Cortex of kidney (tissue), 1 donor: ENCODE results near the gene GBE1.
"Not testable (repeated sequence)": the region's sequence is repeated elsewhere in the genome, so short reads cannot be mapped to it uniquely, and the experiment has no call there.

ENCODE experiments used
- DNase-seq: peaks from one replicate; lab custom pipeline; 2025; lab: John Stamatoyannopoulos, UW

Gene GBE1

DNA sequence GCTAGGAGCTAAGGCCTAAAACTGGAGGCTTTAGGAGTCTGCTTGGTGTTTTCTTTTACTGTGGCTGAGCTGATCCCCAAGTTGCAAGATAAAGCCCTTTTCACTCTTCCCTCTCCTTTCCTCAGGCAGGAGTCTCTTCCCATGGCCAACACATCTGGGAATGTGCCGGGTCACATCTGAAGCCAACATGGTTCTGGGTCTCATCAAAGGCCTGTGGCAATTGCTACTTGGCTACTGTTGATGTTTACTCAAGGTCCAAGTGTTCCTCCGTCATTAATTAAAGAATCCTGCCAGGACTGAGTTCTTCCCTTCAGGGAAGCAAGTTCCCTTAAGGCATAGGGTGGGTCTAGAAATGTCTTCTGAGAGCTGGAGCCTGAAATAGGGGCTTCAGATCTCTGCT is 230.2 kb downstream of the GBE1 start:
- DNase-seq, result no peak

DNA sequence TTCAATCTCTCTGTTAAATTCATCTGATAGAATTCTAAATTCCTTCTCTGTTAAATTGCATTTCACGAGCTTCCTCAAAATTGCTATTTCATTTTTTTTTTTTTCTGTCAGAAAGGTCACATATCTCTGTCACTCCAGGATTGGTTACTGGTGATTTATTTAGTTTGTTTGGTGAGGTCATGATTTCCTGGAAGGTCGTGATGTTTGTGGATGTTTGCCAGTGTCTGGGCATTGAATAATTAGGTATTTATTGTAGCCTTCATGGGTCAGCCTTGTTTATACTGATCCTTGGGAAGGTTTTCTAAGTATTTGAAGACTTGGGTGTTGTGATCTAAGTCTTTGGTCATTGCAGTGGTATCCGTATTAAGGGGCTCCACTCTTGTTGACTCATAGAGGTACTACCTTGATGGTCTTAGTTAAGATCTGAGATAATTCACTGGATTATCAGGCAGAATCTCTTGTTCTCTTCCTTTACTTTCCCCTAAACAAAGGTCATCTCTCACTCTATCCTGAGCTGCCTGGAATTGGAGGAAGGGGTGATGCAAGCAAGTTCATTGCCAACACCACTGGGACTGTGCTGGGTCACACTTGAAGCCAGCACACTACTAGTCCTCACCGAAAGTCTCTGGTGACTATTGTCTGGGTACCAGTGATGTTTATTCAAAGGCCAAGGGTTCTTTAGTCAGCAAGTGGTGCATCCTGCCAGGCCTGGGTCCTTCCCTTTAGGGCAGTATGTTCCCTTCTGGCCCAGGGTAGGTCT is 231.1 kb downstream of the GBE1 start:
- no peak for DNase-seq

DNA sequence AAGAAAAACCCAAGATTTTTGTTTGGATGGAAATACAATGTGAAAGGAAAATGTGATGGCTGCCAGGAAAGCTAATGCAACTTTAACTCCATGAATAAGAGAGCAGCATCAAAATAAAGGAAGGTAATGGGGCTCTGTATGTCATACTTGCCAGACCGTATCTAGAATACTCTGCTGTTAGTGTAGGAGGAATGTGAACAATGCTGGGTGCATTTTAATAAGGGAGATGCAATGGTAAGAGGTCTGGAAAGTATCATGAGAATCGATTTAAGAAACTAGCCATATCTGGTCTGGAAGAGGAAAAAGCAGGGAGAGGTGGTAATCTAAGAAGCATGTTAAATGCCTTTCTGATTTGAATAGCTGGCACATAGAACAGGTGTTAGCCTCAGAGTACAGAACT is 239.6 kb downstream of the GBE1 start:
- DNase-seq, result no peak

DNA sequence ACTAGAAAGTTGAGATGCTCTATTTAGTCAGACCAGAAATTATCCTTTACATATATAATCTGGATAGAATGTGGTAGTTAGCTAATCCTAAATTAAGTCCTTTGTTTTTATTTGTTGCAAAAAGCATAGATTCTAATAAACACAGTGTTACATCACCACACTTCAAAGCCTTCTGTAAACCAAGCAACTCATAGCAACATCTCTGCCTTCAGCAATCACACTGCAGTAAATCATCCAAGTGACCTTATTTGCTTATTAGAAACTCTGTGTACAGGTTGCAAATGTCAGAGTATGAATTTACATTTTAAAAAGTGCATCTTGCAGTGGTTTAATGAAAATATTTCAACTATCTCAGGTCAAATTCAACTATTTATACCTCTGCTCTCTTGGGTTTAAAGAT is 242.5 kb downstream of the GBE1 start:
- no peak for DNase-seq

DNA sequence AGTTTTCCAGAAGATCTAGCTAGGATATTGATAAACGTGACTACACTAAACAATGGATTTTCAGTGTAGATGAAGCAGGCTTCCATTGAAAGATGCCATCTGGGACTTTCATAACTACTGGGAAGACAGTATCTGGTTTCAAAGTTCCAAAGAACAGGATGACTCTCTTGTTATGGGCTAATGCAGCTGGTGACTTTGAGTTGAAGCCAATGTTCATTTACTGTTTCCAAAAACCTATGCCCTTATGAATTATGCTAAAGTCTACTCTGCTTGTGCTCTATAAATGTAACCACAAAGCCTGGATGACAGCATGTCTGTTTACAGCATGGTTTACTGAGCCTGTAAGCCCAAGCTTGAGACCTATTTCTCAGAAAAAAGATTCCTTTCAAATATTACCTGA is 245.4 kb downstream of the GBE1 start:
- no peak for DNase-seq

DNA sequence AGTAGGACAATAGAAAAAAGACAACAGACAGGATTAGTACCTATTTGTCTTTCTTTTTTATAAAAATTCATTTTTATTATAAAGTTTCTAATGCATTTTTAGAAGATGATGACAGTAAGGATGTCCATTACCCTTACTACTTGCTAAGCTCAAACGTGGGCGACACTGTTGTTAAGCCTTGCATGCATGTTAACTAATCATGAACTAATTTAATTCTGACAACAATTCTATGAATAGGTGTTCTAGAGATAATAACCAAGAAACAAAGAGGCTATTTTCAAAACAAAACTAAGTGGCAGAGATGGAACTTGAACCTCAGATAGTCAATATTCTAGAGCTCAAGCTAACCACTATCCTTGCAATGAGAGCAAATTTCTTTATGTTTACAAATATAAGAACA is 247.9 kb downstream of the GBE1 start:
- no peak for DNase-seq

DNA sequence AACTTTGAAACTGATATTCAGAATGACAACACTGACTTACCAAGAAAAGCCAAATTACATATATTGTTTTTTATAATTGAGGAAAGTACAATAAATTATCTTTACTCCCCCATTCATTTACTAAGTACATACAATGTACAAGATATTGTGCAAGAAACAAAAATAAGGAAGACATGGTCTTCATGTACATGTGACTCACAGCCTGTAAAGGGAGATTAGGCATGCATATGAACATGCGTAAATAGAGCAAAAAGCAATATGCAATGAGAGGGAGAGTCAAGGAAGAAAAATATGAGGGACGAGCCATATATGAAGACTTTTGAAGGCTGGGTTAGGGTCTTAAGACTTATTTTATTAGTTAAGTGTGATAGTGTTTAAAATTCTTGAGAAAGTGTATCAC is 258.4 kb downstream of the GBE1 start:
- DNase-seq, result no peak

DNA sequence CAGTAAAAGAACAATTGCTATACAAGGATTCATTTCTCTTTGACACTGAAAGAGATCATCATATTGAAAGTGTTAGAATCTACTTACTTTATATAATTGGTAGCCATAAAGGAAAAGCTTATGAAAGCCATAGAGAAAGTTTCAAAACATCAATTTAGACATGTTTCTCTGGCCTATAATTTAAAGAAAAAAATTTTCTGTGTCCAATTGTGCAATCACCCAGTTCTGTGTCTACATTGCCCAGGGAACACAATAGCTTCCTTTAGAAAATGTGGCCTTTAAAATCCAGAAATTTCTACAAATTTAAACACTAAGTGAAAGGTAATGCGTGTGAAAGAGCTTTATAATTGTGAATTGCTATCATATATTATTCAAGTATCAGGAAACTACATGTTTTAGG is 259.2 kb downstream of the GBE1 start:
- no peak for DNase-seq

DNA sequence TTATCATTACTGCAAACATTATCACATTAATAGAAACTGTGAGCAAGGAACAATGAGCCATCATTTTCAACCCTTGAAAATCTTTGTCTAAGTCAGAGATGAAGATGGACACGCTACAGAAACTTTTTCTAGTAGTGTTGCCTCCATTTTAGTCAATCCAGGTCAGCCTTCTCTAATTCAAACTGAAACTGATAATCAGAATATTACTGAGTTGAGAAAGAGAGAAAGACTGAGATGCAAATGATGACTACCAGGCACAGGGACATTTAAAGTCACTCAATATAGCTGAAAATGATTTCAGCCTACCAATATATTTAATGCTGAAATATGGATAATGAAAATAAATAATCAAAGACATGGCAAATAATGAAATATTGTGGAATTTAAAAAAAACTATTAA is 261.4 kb downstream of the GBE1 start:
- DNase-seq, result no peak

DNA sequence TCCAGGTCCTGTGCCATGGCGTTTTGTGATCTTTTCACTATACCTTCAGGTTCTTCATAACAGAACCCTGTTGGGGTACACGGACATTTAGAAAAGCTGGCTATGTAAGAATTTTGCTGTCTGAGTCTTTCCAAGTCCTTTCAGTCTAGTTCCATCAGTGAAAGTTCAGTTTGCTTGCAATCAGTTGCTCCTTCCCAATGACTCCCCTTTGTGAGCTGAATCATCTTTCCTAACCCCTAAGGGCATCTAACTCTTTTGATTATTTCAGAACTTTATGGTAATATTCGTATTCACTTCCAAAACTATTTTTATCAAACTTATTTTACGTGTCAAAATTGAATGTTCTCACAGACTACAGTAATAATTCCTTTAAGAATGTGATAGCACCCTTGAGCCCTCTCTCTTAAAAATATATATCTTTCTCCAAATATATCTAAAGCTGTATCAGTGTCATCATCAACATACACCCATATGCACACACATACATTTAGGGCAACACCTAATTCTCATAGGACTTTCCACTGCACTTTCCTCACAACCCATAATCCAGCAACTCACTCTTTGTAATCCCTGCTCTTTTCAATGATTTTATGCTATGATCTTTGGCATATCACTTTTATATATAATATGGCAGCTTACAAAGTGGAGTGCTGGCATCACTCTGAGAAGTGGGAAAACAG is 263.7 kb downstream of the GBE1 start:
- no peak for DNase-seq

DNA sequence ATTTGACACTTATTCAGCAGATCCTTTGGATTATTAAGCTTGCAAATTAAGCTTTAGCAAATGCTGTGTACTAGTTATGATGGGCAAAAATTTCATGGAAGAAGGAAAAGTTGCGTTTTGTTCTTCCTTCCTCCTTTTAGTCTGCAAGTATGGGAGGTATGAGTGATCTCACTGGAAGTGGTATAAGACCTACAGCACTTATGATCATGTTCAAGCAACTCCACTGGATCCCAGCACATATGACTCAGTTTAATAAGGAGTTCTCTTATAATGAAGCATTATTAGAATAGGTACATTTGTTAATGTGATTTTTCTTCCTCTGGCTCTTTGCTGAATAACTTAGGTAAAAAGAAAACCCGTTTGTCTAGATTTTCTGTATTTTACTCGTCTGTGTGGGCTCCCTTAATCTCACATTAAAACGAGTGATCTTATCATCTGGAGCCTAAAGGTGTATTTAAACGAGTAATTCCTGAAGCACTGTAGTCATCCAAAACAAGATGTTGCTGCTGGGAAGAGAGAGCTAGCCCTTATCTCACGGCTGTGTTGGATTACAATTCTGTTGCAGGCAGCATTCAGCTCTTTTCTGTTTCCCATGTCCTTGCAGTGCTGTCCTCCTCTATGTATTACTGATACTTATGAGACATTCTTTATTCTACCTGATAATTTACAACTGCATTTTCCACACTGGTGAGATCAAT is 264.9 kb downstream of the GBE1 start:
- DNase-seq, result no peak

DNA sequence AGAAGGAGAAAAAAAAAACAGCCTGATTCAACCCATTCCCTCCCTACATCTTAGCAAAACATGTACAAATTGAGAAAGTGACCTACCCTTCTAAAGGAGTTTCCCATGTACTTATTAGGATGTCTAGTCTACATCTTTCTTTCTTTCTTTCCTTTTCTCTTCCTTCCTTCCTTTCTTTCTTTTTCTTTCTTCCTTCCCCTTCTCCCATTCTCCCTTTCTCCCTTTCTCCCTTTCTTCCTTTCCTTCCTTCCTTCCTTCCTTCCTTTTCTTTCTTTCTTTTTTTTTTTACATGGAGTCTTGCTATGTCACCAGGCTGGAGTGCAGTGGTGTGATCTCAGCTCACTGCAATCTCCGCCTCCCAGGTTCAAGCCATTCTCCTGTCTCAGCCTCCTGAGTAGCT is 269.0 kb downstream of the GBE1 start:
- not testable (repeated sequence) for DNase-seq

DNA sequence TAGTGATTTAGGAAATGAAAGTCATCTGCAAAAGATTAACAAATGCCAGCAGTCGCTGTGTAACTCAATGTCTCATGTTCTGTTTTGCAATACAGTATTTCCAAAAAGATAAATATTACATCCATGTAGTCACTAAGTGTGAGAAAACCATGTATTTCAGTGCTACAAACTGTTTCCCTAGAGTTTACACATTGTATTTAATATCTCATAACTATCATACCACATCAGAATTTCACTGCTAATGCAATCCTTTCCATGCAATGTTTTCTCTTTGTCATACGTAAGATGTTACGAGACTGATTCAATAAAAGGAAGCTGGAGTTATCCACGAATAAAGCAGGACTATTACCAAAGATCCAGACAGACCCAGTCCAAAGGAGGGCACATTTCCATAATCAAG is 269.4 kb downstream of the GBE1 start:
- DNase-seq, result no peak

DNA sequence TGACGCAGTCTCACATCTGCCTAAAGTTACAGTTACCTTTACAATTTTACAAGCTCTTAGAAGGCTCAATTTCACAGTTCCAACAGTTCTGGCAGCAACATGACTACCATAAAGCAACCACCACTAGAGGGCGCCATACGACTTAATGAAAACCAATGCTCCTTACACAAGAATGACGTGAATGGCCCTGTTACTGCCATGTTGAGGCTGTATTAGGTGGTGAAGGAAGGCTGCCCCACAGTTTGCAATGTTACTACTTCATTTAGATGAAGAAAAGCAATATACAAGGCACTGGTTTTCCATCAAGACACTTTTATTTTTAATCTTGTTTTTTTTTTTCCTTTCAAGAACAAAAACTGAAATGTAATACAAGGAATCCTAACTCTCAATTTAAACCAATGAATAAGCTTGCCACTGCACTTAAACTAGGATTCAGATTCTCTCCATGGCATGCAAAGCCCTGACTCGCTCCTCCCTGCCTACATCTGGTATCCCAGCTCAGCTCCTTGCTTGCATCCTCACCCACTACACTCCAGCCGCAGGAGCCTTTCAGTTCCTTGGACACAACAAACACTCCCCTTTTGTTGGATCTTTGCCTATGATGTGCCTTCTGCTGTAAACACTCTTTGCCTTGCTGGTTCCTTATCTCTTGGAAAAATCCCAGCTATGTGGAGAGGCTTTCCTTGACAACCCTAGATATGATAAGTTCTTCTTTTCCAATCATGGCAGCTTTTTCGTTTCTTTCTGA is 270.7 kb downstream of the GBE1 start:
- no peak for DNase-seq

DNA sequence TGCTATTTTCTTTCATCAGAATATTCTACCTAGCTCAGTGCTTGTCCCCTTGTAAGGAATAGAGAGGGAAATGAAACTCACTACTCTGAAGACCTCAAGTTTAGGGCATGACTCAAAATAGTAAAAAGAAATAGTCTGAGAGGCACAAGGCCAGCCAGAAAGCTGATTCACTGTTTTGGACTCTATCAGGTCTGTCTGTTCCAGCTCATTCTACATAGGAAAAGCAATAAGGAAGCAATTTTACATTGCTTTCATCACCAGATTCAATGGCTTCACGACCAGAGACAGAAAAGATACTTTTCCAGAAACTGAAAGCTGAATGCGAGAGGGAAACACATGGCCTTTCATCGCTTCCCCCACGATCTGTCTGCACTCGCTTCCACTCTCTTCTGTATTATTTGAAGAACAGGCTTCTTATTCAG is 276.0 kb downstream of the GBE1 start:
- DNase-seq, result no peak

DNA sequence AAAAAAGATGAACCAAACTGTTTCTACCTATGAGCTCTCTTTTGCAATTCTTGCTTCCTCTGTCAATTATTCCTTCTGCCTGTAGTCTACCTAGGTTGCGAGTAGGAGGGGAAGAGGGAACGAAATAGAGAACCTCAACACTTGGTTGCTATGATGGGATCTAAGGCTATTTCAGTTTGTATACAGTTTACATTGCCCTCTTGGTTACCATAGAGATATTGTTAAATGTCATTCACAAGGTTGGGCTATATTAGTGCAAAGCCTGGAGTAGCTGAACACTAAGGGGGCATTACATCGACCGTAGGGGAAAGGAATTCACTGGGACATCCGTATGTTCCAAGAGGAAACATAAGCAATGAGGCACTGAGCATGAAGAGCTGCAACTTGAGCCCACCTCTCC is 276.9 kb downstream of the GBE1 start:
- DNase-seq, result no peak

DNA sequence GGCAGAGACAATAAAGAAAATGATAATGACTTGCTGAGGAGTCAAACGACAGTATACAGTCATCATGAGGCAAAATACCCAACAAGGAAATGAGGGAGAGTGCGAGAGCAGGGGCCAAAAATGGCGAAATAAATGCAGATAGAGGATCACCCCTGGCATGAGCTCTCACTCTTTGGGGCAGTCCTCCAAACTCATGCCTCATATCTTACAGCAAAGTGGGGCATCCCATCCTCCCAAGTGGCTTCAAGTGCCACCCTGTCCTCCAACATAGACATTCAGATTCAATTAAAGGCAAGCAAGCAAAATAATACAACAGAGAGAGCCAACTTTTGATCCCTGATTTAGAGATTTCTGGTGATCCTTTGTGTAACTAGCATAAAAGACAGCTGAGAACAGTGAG is 278.4 kb downstream of the GBE1 start:
- no peak for DNase-seq

DNA sequence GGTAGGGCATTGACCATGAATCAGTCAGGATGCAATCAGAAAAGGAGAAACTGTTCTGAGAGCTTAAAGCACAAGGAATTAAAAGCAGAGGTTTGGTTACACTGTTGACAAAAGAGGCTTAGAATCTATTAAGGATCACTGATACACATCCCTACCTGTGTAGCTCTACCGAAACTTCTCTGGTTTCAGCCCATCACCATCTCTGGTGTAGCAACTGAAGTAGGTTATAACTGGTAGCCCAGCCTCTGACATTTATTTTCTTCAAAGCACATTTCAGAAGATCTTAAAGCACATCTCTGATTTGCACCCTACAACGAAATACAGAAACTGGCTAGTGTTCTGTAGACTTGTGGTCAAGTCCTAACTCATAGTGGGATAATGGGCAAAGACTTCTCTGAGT is 283.7 kb downstream of the GBE1 start:
- DNase-seq, result no peak

DNA sequence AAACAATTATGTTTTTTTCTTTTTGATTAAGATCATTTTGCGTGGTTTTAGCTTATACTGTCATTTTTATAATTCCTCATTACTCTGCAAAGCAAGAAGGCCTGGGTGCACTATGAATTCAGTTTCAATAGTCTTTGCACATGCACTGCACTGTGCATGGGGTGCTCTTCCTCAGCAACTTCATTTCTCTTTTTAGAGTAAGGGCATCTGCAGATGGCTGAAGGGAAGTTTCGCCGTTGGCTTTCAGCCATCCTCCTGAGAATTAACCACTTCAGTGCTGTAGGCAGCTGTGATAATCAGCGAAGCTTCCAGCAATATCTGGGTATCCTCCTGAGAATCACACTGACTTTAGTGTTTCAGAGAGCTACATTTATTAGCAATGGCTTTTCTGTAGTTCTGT is 284.8 kb downstream of the GBE1 start:
- DNase-seq, result no peak

DNA sequence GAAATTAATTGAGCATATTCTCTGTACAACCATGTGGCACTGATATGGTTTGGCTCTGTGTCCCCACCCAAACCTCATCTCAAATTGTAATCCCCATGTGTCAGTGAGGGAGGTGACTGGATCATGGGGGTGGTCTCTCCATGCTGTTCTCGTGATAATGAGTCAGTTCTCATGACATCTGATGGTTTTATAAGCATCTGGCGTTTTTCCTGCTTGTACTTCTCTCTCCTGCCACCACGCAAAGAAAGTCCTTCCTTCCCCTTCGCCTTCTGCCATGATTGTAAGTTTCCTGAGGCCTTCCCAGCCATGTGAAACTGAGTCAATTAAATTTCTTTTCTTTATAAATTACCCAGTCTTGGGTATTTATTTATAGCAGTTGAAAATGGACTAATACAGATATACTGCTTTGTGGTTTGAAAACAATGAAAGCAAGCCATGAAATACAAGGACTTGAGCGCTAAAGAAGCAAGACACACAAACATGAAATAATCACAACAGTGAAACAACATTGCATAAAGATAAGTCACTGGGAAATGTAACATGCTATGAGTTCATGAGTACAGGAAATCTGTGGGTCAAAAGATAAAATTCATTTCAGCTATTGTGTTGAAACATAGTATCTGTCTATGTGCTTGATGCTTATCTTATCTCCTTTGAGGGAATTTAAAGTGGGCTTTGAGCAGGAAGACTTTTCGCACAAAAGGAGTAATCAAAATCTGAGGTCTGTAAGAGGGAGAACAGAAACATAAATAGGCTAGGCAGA is 288.7 kb downstream of the GBE1 start:
- no peak for DNase-seq

DNA sequence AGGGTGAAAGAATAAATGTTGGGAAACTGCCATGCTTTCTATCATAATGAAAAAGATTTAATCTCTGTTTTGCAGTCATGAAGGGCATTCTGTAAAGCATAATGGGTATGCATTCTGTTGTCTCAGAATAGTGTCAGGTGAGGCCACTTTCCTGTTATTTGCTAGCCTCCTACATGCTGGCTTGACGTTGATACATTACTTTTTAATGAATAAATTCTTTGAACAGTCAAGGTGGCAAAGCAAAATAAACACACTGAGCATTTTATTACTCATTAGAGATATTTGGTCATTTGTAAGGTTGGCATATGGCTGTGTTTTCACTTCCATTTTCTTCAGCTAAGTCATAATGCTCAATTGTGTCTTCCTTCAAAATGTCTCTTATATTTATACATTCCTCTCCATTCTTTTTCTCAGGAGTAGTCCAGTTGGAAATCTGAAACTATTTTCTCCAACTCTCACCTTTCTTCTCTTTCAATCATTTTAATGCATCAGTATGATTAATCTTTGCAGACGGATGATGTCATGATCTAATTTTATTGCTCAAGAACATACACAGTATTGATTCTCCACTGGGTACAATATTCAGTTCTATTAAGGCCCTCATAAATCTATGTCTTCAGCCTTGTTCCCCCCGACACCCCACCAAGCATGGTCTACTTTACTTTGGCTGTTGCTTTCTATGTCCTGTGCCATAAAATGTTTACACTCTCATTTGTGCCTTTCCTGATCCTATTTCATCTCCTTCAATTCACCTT is 290.7 kb downstream of the GBE1 start:
- no peak for DNase-seq
